HG03064 (cell line): ENCODE results near the gene COL25A1.
"Not testable (repeated sequence)": the region's sequence is repeated elsewhere in the genome, so short reads cannot be mapped to it uniquely, and the experiment has no call there.

Source experiments
- ATAC-seq: cut with Tn5 transposase; IDR thresholded peaks from one replicate; pipeline ENCODE4 v1.9.1; 2021; ENCODE audit warnings: low read depth; ENCODE audit not compliant: unreplicated experiment

Gene COL25A1

GRCh38 chr4:108887034-108887433, 415.4 kb downstream of the COL25A1 start:
- ATAC-seq, result no peak

- no peak for ATAC-seq
Observed at GRCh38 chr4:108885211-108885610, 417.2 kb downstream of the COL25A1 start.

GRCh38 chr4:108884596-108884995, 417.9 kb downstream of the COL25A1 start:
- no peak for ATAC-seq

- ATAC-seq, result no peak
Observed at GRCh38 chr4:108881986-108882385, 420.5 kb downstream of the COL25A1 start.

- no peak for ATAC-seq
Observed at GRCh38 chr4:108881190-108881589, 421.3 kb downstream of the COL25A1 start.

- ATAC-seq, result no peak
Observed at GRCh38 chr4:108878806-108879205, 423.7 kb downstream of the COL25A1 start.

- ATAC-seq, result no peak
Observed at GRCh38 chr4:108877821-108878220, 424.6 kb downstream of the COL25A1 start.

GRCh38 chr4:108874806-108875205, 427.7 kb downstream of the COL25A1 start:
- ATAC-seq, result no peak

GRCh38 chr4:108869970-108870369, 432.5 kb downstream of the COL25A1 start:
- not testable (repeated sequence) for ATAC-seq

- ATAC-seq, result no peak
Observed at GRCh38 chr4:108868606-108869227, 433.7 kb downstream of the COL25A1 start.

- no peak for ATAC-seq
Observed at GRCh38 chr4:108867476-108867875, 435.0 kb downstream of the COL25A1 start.

- no peak for ATAC-seq
Observed at GRCh38 chr4:108861334-108861733, 441.1 kb downstream of the COL25A1 start.

GRCh38 chr4:108854786-108855185, 447.7 kb downstream of the COL25A1 start:
- no peak for ATAC-seq

- ATAC-seq, result no peak
Observed at GRCh38 chr4:108852691-108853090, 449.8 kb downstream of the COL25A1 start.

- no peak for ATAC-seq
Observed at GRCh38 chr4:108851366-108851765, 451.1 kb downstream of the COL25A1 start.

GRCh38 chr4:108850219-108850649, 452.2 kb downstream of the COL25A1 start:
- no peak for ATAC-seq

- ATAC-seq, result peak; percentile 94
Observed at GRCh38 chr4:108849611-108850168, 452.8 kb downstream of the COL25A1 start.

GRCh38 chr4:108846568-108846967, 455.9 kb downstream of the COL25A1 start:
- ATAC-seq, result no peak

GRCh38 chr4:108840426-108840975, 462.0 kb downstream of the COL25A1 start:
- no peak for ATAC-seq

- ATAC-seq, result no peak
Observed at GRCh38 chr4:108839333-108839732, 463.1 kb downstream of the COL25A1 start.

- ATAC-seq, result no peak
Observed at GRCh38 chr4:108838451-108838850, 464.0 kb downstream of the COL25A1 start.

- ATAC-seq, result no peak
Observed at GRCh38 chr4:108834835-108835384, 467.5 kb downstream of the COL25A1 start.
